ENCODE results near the gene CASP12.

Gene CASP12

DNA sequence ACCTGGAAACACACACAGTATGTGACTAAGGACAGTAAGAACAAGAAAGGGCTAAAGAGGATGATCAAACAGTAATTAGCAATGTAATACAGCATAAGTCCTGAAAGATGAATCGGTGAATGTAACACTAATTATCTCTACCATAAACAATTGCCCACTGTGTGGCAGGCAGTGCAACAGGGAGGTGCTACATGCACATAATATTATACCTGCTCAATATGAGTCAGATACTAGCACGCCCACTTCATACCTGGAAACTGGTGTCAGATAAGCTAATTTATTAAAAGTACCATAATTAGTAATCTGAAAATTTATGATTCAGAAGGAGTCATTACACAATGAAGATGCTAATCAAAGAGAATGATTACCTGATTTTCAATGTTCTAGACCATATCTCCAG is 14.9 kb downstream of the CASP12 start:
- no peak for DNase-seq

DNA sequence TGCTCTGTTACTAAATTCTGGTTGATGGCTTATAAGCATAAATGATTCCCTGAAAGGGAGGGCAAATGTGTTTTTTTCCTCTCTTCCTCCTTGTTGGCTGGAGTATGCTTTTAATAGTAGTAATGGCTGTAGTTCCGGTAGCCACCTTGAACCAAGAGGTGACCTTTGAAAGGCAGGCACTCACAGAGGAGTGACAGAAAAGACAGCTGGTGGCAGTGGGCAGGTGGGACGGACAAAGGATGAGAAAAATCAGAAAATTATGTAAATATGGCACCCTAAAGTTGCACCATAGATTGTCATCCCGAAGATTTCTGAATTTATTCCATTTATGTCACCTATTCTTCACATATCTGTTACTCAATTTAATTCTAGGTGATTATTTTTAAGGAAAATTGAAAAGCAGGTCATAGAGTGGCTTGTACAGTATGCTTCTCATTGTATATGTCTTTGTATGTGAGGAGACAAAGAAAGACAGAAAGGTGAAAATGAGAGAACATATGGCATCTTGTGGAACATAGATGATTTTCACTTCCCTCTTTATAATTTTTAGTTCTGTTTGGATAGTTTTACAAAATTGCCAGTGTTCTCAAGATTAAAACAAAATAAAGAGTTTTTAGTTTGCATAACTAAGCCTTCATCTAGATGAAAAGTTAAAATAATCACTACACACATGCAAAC is 17.0 kb downstream of the CASP12 start:
- no peak for DNase-seq

DNA sequence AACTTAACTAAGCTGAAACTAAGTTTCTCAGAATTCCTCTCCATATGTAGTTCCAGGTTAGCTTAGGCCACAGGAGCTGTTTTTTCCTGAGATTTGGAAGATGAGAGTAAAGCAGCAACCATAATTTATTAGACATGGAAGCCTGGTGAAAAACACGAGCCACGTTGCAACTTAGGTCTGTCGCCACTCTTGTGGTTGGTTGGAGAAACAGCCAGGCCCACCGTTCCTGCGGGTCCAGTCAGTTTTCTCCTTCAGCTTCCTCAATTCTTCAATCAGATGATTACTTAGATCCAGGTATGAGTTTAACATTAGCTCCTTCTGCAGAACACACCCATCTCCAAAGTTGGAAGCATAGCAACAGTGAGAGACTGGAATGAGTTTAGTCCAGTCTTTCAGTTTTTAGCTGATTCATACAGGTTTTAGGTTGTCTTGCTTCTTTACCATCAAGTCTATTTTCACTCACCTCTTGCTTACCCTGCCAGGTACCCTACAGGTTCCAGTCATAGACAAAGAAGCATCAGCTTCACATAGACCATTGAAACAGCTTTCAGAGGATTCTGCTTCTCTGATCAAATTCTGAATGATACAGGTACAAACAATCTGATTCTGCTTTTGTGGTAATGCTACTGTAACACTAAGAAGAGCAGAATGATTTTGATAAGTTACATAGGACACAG is 18.6 kb downstream of the CASP12 start:
- no peak for DNase-seq

DNA sequence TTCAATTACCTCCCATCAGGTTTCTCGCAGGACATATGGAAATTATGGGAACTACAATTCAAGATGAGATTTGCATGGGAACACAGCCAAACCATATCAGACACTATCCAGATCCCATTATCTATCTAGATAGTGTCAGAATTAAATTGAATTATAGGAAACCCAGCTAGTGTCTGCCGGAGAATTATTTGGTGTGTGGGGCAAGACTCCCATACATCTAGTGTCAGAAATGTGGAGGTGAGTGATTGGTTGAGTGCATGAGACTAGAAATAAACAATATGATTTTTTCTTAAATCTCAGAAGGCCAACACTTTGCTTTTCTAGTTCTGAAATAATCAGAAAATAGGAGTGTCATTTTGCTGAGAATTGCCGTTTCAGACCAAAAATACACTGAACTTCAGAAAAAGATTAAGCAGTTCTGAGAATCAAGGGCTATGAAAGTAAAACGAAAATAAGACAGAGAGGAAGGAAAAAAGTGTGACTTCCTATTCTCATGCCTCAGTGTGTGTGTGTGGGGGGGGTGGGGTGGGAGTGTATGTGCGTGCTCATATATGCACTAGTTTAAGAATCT is 21.3 kb downstream of the CASP12 start:
- peak; percentile 51 for DNase-seq

DNA sequence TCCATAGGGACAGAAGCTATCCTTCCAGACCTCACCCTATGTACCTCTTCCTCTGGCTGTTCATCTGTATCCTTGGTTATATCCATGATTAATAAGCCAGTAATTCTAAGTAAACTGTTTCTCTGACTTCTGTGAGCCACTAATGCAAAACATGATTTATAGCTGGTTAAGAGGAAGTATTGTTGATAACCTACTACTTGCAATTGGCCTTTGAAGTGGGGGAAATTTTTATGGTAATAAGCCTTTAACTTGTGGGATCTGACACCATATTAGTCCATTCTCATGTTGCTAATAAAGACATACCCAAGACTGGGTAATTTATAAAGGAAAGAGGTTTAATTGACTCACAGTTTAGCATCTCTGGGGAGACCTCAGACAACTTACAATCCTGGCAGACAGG is 21.9 kb downstream of the CASP12 start:
- no peak for DNase-seq

DNA sequence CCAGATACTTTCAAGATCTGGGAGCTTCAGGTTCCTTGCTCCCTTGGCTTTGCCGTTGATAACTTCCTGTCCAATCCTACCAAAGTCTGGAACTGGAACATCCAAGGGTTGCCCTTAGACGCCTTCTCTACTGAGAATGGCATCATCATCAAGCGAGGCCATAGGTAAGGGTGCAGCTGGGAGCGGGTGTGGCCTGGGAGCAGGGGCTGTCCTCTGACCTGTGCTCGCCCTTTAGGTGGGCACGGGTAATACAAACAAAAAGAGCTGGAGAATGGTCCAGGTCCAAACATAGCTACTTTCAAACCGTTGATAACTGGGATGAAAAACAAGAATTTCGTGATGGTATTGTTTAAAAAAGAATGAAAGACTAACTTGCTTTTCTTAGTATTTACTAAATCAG is 25.0 kb downstream of the CASP12 start:
- DNase-seq, result no peak

DNA sequence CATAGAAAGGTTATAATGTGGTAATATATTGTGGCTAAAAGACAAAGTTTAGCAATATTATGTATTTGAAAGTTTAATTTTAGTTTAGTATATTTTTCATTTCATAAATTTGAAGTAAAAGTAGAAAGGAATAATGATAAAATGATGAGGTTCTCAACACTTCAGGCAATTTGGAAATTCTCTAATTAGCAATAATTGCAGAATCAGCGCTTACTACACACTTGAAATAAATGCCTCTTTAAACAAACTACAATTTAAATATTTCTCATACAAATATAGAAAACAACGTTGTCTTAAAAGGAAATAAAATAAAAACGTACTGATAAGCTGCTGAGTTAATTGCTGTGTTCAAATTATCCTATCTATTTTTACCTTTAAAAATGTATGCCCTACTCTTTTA is 25.9 kb downstream of the CASP12 start:
- no peak for DNase-seq

DNA sequence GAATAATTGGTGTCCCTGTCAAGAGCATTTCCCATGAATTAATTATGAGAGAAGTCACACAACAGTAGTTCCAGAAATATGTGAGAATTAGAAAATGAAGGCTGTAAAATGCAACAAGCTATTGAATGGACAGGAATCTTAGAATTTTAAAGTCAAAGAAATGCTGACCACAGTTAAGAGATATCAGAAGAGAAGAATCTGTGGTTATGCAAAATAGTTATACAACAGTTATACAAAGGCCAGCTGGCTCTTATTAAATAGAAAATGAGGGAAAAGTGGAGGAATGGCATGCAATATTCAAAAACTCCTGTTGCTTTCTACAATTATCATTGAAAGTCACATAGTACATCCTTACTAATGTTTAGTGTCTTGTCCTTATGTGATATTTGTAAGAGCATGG is 27.4 kb downstream of the CASP12 start:
- DNase-seq, result no peak

DNA sequence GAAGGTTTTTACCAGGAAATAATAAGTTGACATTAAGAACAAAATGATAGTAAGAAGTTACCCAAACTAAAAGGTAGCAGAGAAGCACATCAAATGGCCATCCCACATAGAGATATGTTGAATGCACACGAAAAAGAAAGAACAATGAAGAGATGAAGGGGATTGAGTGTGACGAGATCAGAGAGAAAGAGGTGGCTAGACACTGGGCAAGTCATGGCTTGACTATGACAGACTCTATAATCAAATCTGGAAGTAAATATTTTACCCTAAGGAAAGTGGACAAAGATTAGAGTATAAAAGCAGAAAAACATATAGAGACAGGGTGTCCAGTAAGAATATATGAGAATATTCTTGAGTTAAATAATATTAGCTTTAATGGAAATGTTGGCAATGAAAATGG is 31.4 kb downstream of the CASP12 start:
- no peak for DNase-seq

DNA sequence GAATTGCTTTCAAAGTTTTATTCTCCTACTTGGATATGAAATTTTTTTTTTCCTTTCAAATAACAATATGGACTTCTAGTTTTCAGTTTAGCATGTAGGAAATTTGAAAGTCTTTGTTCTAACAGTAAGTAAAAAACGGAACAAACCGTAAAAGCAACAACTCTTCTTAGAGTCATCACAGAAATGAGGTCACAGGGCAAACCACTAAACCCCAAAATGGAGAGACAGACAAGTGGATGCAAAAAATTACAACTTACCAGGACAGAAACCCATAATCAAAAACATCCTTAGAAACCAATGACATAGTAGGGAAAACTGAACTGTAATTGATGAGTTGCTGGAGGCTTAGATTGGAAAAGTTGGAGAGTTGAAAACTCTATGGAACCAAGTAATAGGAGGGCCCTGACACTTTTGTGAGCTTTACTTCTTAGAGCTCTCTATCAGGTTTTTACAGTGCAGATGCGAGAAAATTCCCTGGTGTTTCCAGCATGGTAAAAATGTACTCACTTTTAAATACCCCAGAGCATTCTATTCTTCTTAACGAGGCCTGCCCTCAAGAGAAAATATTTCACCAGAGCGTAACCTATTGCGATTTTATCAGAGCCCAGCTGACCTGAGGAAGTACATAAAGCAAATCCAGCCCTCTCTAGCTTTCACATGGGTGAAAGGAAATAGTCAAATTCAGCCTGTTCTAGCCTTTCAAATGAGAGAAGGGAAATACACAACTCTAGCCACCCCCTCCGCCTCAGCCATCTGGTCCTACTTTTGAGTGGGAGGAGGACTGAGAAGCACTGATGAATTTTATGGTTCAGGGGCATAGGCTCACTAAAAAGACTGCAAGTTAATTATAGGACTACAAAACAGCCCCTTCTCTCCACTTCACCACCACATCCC is 39.1 kb downstream of the CASP12 start:
- DNase-seq, result peak; percentile 43

DNA sequence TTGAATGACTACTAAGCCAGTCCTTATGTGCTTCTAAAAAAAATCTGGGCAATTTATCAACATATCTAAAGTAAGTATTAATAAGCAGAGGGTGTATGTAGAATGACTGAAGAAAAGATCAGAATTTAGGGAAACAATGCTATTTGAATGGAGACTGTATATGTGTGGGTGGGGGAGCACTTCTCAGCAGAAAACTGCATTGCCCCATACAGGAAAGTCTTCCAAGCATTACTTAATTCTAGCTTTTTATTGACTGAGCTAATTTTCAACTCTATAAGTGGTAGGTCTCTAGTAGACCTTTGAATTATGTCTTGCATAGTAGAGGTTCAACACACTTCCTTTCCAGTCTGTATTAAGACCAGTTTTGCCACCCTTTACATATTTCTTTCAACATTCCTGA is 41.7 kb downstream of the CASP12 start:
- peak; percentile 88 for DNase-seq

DNA sequence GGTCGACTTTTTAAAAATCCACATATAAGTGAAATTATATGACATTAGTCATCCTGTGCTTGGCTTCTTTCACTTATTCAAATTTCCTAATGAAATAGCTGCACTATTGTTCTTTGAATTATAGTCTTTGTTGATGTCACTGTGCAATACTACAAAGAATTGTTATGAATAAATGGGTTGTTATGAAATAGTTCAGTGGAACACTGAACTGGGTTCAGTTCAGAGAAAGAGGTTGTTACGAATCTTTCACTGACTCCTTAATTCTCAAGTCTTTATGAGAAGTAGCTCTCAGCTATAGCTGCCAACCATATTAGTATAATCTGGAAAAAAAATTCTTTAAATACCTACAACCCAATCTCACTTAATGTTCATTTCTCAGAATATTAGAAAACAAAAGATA is 42.3 kb downstream of the CASP12 start:
- DNase-seq, result peak; percentile 73

DNA sequence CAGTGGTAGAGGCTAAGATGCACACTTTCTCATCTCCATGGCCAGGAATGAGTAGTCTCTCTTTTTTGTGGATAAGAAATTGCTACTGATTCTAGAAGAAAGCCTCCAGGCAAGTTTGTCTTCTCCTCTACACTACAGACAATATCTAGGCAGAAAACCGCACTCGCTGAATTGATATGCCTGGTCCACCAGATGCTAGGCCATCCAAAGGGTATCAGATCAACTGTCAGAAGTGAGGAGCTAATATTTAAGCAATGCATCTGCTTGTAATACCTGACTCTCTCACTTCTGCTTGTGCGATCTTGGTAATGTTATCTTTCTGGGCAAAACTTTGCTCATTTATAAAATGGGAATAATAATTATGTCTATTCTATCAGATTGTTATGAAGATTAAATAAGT is 45.0 kb downstream of the CASP12 start:
- DNase-seq, result no peak

DNA sequence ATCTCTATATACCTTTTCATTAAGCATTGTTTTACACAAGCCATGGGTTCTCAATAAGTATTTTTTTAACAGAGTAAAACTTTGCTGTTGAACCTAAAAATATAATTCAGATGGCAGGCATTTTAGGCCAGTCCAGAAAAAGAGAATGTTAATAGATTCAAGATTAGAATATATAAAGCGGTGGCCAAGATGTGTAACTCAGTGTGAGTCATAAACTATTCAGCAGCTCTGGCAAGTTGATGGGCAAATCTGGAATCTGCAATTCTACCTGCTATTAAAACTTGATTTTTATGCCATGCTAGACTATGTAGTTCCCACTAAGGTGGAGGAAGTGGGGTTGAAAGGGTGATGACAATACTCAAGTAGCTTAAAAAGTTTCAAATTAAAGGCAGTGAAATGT is 45.4 kb downstream of the CASP12 start:
- no peak for DNase-seq

DNA sequence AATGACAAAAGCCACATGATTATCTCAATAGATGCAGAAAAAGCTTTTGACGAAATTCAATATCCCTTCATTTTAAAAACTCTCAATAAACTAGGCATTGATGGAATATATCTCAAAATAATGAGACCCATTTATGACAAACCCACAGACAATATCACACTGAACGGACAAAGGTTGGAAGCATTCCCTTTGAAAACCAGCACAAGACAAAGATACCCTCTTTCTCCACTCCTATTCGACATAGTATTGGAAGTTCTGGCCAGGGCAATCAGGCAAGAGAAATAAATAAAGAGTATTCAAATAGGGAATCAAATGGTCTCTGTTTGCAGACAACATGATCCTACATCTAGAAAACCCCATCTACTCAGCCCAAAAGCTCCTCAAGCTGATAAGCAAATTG is 52.0 kb downstream of the CASP12 start:
- no peak for DNase-seq

DNA sequence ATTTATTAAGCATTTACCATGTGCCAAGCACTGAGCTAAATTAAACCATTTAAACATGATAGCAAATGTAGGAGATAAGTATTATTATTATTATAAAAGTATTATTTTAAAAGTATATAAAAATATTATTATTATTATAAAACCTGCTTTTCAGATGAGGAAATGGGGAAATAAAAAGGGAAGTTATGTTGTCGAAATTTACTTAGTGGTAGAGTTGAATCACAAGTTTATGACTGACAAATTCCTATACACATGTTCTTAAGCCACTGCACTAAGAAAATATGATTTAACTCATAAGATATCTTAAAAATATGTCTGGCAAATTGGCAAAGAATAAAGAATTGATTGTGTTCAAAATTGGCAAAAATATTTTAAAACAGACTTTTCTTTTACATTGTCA is 53.8 kb downstream of the CASP12 start:
- peak; percentile 86 for DNase-seq

DNA sequence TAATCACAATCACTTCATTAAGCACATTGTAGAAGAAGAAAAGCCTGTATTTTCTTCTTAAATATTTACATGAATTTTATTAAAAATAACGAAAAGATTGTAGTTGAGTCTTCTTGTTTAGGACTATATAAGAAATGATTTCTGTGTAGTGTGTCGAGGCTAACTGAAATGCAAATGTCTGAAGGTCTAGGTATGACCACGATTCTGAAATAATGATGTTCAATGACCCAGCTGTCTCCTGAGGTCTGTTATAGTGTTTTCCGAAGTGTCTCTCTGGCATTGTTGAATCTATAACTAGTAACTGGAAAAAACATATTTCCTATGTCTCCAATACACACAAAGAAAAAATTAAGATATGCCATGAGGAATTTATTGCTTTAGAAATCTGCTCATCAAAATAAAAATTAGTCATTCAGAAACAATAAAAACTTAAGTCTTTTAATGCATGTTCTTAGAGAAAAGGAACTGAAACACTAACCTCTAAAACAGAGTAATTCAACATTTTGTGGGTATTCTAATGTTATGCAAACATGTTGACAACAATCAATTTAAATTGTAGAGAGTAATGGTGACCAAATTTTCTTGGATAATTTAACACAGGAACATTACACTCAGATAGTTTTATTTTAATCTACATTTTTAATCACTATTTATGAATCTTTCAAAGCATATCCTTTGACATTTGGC is 55.0 kb downstream of the CASP12 start:
- peak; percentile 64 for DNase-seq

DNA sequence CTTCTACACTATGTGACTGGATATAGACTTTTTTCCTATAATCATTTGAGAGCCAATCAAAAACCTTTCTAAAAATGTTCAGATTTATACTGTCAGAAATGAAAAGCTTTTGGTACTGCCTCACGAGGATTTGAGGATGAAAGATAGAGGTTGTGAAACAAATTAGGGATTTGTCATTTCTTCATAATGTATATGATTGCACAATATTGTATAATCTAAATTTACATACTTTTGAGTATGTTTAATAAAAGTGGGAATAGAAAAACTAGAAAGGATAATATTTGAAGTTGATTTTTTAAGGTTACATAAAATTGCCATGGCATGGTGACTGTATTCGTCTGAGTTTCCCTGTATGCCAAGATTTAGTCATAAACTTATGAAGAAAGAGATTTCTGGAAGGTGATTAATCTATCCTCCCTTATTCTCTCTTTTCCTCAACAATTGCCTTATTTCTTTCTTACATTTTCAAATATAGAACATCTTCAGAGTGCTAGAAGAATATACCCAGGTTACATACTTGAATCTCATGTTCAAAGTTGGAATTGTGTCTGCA is 56.2 kb downstream of the CASP12 start:
- DNase-seq, result peak; percentile 22

DNA sequence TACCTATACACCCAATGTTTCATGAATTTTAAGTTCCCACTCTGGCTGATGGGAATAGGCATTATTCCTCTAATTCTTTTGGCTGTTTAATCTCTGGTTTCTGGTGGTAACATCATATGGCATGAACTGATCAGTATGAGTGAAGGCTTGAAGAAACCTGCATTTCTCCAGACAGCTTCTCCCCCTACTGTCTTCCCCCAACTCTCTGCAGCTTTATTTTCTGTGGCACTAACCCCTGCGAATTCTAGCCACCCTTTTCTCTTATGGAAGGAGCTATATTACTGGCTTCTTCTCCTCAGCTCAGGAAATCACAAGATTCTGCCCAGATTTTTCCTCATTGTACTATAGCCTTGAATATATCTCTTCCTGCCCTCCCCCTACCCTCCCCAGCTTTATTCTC is 57.1 kb downstream of the CASP12 start:
- DNase-seq, result no peak

DNA sequence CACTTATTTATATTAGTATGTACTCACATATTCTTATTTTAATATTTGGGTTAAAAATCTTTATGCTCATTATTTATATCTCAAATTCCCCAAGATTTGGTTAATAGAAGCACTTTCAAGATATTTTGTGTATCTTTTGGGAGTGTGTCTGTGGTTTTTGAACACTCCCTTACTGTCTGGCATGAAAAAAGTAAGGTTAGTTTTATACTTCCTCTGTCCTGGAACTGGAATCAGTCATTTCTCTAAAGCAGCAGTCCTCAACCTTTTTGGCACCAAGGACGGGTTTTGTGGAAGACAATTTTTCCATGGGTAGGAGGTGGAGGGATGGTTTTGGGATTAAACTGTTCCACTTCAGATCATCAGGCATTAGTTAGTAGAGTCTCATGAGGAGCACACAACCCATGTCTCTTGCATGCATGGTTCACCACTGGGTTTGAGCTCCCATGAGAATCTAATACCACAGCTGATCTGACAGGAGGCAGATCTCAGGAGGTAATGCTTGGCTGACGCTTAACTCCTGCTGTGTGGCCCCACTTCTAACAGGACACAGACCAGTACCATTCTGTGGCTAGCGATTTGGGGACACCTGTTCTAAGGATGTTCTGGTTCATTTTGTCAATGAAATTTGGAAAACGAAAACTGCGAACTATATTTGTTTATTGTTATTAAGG is 60.2 kb downstream of the CASP12 start:
- DNase-seq, result no peak

DNA sequence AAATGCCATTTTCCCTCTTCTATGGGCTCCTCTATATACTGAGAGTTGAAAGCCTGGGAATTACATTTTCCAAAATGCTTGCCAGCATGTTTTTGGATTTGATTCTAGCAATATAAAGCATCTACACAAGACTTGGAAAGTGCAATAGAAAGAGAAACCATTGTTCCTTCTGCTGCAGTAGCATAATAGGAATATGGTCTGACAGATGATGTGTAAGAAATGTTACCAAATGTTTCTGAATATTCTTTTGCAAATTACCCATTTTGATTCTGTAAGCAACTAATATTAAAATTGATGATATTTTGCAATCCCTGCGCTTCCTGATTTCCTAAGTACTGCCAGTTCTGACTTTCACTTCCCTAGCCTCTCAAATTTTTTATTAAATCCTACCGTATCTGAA is 61.6 kb downstream of the CASP12 start:
- DNase-seq, result peak; percentile 95

All from inflammatory macrophage treated with lipopolysaccharide for 4 hours (primary cell).